ENCODE measurements around the gene SLC33A1. TPM values are rescaled to one million over a fixed set of nuclear protein-coding genes. Genes with fewer than 3 reads are reported as not detected.

Gene SLC33A1
- total and polyA plus RNA-seq, 3 donors from 2014 or later = 25.5 to 40.1 (median 36.2) TPM

GRCh38 chr3:155782390-155782953 is 71.8 kb downstream of the SLC33A1 start:
- H3K27ac ChIP-seq = no peak overlapping the region
- H3K36me3 ChIP-seq (ENCODE audit: low read depth, missing control alignments) = no peaks in the 10 kb centered on the region
- no peaks in the 10 kb centered on the region for H3K27me3 ChIP-seq
- H3K4me3 ChIP-seq = no peak overlapping the region
- no peaks in the 10 kb centered on the region for H3K9me3 ChIP-seq
- TF ChIP-seq POLR2A (IDR thresholded peaks at IDR 0.05) = no peak
- no peak for TF ChIP-seq CTCF (IDR thresholded peaks at IDR 0.05)
- intact Hi-C loops (cut with DNase I; ENCODE audit: low total_unique reads) = no loop called here
- DNase-seq = no peak
- WGBS, 2 donors = 96 to 97% methylated on average over 1 of the region's 1 CpG
- no peaks in the 10 kb centered on the region for H3K4me1 ChIP-seq

DNA sequence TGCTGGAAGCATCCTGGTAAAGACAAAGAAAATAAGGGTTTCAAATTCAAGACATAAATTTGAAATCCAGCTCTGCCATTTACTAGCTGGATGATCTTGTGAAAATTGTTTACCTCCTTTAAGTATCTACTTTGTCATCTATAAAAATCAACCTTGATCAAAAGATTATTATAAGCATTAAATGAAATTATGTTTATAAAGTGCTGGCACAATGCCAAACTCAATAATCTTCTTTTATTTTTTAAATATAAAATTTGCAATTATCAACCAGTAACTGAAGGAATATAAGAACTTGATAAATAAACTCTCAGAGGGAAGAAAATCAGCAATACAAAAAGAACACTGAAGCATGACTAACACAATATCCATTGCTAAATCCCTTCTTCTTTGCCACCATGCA is 73.9 kb downstream of the SLC33A1 start:
- Histone ChIP-seq H3K36me3 (ENCODE audit: low read depth, missing control alignments) (no peaks in the 10 kb centered on the region), H3K4me1 (no peaks in the 10 kb centered on the region), H3K4me3 (no peak overlapping the region), H3K27ac (no peak overlapping the region), H3K9me3 (no peaks in the 10 kb centered on the region), H3K27me3 (no peaks in the 10 kb centered on the region)
- no peak for DNase-seq
- intact Hi-C loops (cut with DNase I; ENCODE audit: low total_unique reads) = no loop called here
- no peak for TF ChIP-seq POLR2A (IDR thresholded peaks at IDR 0.05)
- TF ChIP-seq CTCF (IDR thresholded peaks at IDR 0.05) = no peak

DNA sequence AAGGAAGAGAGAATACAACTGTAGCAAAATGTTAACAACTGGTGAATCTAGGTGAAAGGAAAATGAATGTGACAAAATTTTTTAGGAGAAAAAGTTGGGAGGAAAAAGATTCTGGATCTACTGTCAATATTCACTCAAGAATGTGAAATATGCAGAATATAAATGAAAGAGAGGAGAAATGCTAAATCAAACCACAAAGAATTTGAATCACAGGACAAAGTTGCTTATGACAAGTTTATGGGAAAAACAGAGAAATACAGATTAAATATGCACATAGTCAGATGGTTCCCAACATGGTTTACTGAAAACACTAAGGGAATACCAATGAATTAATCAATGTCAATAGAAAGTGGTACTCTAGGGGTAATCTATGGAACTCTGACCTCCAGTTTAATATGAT is 75.8 kb downstream of the SLC33A1 start:
- H3K36me3 ChIP-seq (ENCODE audit: low read depth, missing control alignments) = no peaks in the 10 kb centered on the region
- H3K4me3 ChIP-seq = no peak overlapping the region
- TF ChIP-seq POLR2A (IDR thresholded peaks at IDR 0.05) = no peak
- H3K27ac ChIP-seq = no peak overlapping the region
- no peak for DNase-seq
- H3K9me3 ChIP-seq = no peaks in the 10 kb centered on the region
- intact Hi-C loops (cut with DNase I; ENCODE audit: low total_unique reads) = no loop called here
- no peaks in the 10 kb centered on the region for H3K27me3 ChIP-seq
- no peaks in the 10 kb centered on the region for H3K4me1 ChIP-seq

- no peak for TF ChIP-seq CTCF (IDR thresholded peaks at IDR 0.05)
- no peak for TF ChIP-seq POLR2A (IDR thresholded peaks at IDR 0.05)
- no peak overlapping the region for H3K4me3 ChIP-seq
- DNase-seq = no peak
- intact Hi-C loops (cut with DNase I; ENCODE audit: low total_unique reads) = no loop called here
- no peaks in the 10 kb centered on the region for H3K4me1 ChIP-seq
- 89 to 100% methylated on average over 1 of the region's 1 CpG for WGBS, 2 donors
- no peak overlapping the region for H3K27ac ChIP-seq
- H3K9me3 ChIP-seq = no peaks in the 10 kb centered on the region
- H3K27me3 ChIP-seq = no peaks in the 10 kb centered on the region
- H3K36me3 ChIP-seq (ENCODE audit: low read depth, missing control alignments) = no peaks in the 10 kb centered on the region
Observed at GRCh38 chr3:155772801-155773200, 81.4 kb downstream of the SLC33A1 start.

- DNase-seq = no peak
- H3K9me3 ChIP-seq = no peaks in the 10 kb centered on the region
- no peaks in the 10 kb centered on the region for H3K36me3 ChIP-seq (ENCODE audit: low read depth, missing control alignments)
- TF ChIP-seq CTCF (IDR thresholded peaks at IDR 0.05) = no peak
- no peak for TF ChIP-seq POLR2A (IDR thresholded peaks at IDR 0.05)
- no peaks in the 10 kb centered on the region for H3K27me3 ChIP-seq
- H3K27ac ChIP-seq = no peak overlapping the region
- intact Hi-C loops (cut with DNase I; ENCODE audit: low total_unique reads) = no loop called here
- no peak overlapping the region for H3K4me3 ChIP-seq
- no peaks in the 10 kb centered on the region for H3K4me1 ChIP-seq
- 98 to 100% methylated on average over 6 of the region's 6 CpGs for WGBS, 2 donors
Observed at GRCh38 chr3:155771126-155771525, 83.1 kb downstream of the SLC33A1 start.

Other genes starting within 250 kb of the SLC33A1 start
- 10 to 100 TPM; 23.2 to 29.3 TPM for gene PLCH1, start 109.4 kb downstream of the SLC33A1 start, total RNA-seq
- gene PLCH1, start 109.4 kb downstream of the SLC33A1 start, polyA plus RNA-seq (ENCODE audit: insufficient read depth, low read depth, low replicate concordance) = 32.1 TPM
- gene C3orf33, start 48.1 kb downstream of the SLC33A1 start, total RNA-seq = 10 to 100 TPM in 1 of 2 donors, 1 to 10 TPM in 1; 9.3 to 11.9 TPM
- 3.5 TPM for gene C3orf33, start 48.1 kb downstream of the SLC33A1 start, polyA plus RNA-seq (ENCODE audit: insufficient read depth, low read depth, low replicate concordance)
- 100 to 1,000 TPM in 1 of 2 donors, 10 to 100 TPM in 1; 90.2 to 129 TPM for gene GMPS, start 16.2 kb upstream of the SLC33A1 start, total RNA-seq
- 259 TPM for gene GMPS, start 16.2 kb upstream of the SLC33A1 start, polyA plus RNA-seq (ENCODE audit: insufficient read depth, low read depth, low replicate concordance)